Measurements from ENCODE around the gene C1R. TPM values are rescaled to one million over a fixed set of nuclear protein-coding genes. Genes with fewer than 3 reads are reported as not detected.

The C1R gene
- total and polyA plus RNA-seq, 10 donors: 91.8 to 421 (median 282) TPM

DNA sequence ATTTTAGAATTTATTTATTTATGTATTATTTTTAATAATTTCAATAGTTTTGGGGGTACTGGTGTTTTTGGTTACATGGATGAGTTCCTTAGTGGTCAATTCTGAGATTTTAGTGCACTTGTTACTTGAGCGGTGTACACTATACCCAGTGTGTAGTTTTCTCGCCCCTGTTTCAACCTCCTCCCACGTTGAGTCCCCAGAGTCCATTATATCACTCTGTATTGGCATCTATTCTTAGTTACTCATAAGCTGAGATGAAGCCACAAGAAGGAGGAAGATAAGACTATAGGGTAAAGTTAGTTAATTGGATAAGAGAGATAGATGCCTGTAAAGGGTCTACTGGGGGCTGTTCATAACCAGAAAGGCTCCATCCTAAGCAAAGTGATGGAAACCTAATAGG is 27.7 kb downstream of the C1R start:
- WGBS, 5 donors: 63 to 79% (median 77%) methylated on average over 3 of the region's 3 CpGs
- Histone ChIP-seq H3K4me3 (no peak overlapping the region), H3K27me3 (replicated peaks in 1 of 7) (peaks cover 0 to 5% (median 0%) of the 10 kb centered on the region in 7 donors), H3K27ac (no peak overlapping the region), H3K9me3 (no peaks in the 10 kb centered on the region), H3K36me3 (peaks cover 0 to 41% (median 0%) of the 10 kb centered on the region in 6 donors), H3K4me1 (peaks cover 0 to 23% (median 7%) of the 10 kb centered on the region in 6 donors)
- TF ChIP-seq POLR2AphosphoS5 (IDR thresholded peaks at IDR 0.05) (no peak), POLR2A (IDR thresholded peaks at IDR 0.05) (no peak)
- TF ChIP-seq, protein P1, sequence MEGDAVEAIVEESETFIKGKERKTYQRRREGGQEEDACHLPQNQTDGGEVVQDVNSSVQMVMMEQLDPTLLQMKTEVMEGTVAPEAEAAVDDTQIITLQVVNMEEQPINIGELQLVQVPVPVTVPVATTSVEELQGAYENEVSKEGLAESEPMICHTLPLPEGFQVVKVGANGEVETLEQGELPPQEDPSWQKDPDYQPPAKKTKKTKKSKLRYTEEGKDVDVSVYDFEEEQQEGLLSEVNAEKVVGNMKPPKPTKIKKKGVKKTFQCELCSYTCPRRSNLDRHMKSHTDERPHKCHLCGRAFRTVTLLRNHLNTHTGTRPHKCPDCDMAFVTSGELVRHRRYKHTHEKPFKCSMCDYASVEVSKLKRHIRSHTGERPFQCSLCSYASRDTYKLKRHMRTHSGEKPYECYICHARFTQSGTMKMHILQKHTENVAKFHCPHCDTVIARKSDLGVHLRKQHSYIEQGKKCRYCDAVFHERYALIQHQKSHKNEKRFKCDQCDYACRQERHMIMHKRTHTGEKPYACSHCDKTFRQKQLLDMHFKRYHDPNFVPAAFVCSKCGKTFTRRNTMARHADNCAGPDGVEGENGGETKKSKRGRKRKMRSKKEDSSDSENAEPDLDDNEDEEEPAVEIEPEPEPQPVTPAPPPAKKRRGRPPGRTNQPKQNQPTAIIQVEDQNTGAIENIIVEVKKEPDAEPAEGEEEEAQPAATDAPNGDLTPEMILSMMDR (IDR thresholded peaks at IDR 0.05 in 8 of 11, conservative IDR thresholded peaks at IDR 0.05 in 3 of 11): no peak
- intact Hi-C loops (cut with DNase I; ENCODE audit: low total_unique reads): no loop called here
- DNase-seq: no peak

DNA sequence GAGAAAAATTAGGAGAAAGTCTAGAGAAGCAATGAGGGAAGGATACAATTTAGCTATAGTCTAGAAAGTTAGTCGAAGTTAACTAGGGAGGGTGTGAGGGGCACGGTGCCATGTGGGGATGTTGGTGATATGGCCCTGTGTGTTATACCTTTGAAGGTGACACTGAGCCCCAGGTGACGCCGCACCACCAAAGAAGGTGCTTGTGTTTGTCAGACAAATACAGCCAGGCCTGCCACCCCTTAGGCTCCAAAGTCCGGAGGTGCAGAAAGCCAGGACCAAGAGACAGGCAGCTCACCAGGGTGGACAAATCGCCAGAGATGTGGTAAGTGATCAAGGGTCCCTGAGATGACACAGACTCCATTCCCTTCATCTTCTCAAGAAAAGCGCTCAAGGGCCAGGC is 30.6 kb downstream of the C1R start:
- intact Hi-C loops (cut with DNase I; ENCODE audit: low total_unique reads): no loop called here
- Histone ChIP-seq H3K36me3 (peaks cover 0 to 20% (median 0%) of the 10 kb centered on the region in 6 donors), H3K4me3 (peak overlapping the region in 7 of 8 donors; percentile 5 to 57 (median 24)), H3K27me3 (replicated peaks in 1 of 7) (peaks cover 0 to 5% (median 0%) of the 10 kb centered on the region in 7 donors), H3K9me3 (no peaks in the 10 kb centered on the region), H3K4me1 (peaks cover 0 to 24% (median 6%) of the 10 kb centered on the region in 6 donors), H3K27ac (peak overlapping the region in 7 of 8 donors; percentile 64 to 81 (median 75))
- TF ChIP-seq, protein P1 (IDR thresholded peaks at IDR 0.05 in 8 of 11, conservative IDR thresholded peaks at IDR 0.05 in 3 of 11): no peak
- no peak for TF ChIP-seq POLR2AphosphoS5 (IDR thresholded peaks at IDR 0.05)
- WGBS, 5 donors: 83 to 93% (median 88%) methylated on average over 7 of the region's 7 CpGs
- no peak for DNase-seq

DNA sequence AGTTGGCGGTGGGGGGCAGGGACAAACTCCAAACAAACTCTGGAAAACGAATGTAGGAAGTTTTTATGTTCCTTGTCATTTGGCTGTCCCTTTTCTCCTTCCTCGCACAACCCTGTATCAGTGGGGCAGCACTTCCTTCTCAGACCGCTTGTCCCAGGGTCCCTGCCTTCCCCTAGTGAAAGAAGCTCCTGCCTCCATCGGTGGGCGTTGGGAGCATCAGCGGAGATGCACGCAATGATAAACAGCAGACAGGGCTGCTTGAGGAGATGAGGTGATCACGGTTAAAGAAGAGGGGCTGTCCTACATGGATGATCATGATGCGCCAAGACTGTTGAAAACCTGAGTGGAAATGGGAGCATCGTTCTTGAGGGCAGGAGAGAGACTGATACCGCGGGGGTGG is 31.1 kb downstream of the C1R start:
- Histone ChIP-seq H3K4me3 (peak overlapping the region in 7 of 8 donors; percentile 5 to 57 (median 24)), H3K36me3 (peaks cover 0 to 15% (median 0%) of the 10 kb centered on the region in 6 donors), H3K27ac (peak overlapping the region; percentile 35 to 81 (median 73)), H3K27me3 (replicated peaks in 1 of 7) (peaks cover 0 to 5% (median 0%) of the 10 kb centered on the region in 7 donors), H3K9me3 (no peaks in the 10 kb centered on the region), H3K4me1 (peaks cover 0 to 24% (median 6%) of the 10 kb centered on the region in 6 donors)
- intact Hi-C loops (cut with DNase I; ENCODE audit: low total_unique reads): no loop called here
- 61 to 83% (median 74%) methylated on average over 13 of the region's 13 CpGs for WGBS, 5 donors
- no peak for DNase-seq
- TF ChIP-seq POLR2AphosphoS5 (IDR thresholded peaks at IDR 0.05): no peak
- TF ChIP-seq POLR2A (IDR thresholded peaks at IDR 0.05): no peak
- TF ChIP-seq, protein P1 (IDR thresholded peaks at IDR 0.05 in 8 of 11, conservative IDR thresholded peaks at IDR 0.05 in 3 of 11): no peak

DNA sequence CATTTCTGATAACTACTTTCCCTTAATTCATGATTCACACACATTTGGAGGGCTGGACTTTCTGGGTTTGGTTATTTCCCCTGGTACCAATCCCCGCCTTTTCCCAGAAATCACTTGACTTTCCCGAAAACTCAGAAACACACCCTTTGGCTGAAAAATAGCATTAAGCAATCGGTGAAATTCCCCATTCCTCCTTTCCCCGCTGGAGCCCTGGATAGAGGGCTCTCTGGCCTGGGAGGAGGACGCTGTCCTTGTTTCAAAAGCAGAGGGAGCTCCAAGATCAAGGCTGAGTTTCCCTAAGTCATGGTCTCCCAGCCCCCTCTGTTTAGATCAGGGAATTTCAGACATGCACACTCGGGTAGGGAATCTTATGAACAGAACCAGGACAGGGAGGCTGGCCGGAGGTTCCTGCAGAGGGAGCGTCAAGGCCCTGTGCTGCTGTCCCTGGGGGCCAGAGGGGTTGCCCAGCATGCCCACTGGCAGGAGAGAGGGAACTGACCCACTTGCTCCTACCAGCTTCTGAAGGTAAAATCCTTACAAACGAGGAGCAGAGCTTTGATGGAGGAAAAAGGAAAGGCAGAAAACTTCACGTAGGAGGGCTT is 31.8 kb downstream of the C1R start, which contains the start of gene C1S:
Gene C1S (plus strand): TSS at position 366 of the 602 bp plus-strand sequence. CDS start 1,195 bp downstream, outside the sequence.
- H3K27ac ChIP-seq: peak within 1 kb of the TSS; percentile 35 to 81 (median 73)
- no peaks in the 10 kb centered on the region for H3K9me3 ChIP-seq
- WGBS, 5 donors: 40 to 68% (median 56%) methylated on average over 9 to 10 of the region's 10 CpGs
- H3K27me3 ChIP-seq (replicated peaks in 1 of 7): peaks cover 0 to 5% (median 0%) of the 10 kb centered on the region in 7 donors
- H3K4me1 ChIP-seq: peaks cover 0 to 24% (median 6%) of the 10 kb centered on the region in 6 donors
- DNase-seq: no peak
- intact Hi-C loops (cut with DNase I; ENCODE audit: low total_unique reads): no loop called here
- peak within 1 kb of the TSS in 7 of 8 donors; percentile 5 to 57 (median 24) for H3K4me3 ChIP-seq
- TF ChIP-seq, protein P1 (IDR thresholded peaks at IDR 0.05 in 8 of 11, conservative IDR thresholded peaks at IDR 0.05 in 3 of 11): peak in 10 of 11 experiments; percentile 39 to 81 (median 60)
- peak; percentile 72 to 80 (median 73) for TF ChIP-seq POLR2AphosphoS5 (IDR thresholded peaks at IDR 0.05)
- TF ChIP-seq POLR2A (IDR thresholded peaks at IDR 0.05): no peak
- peaks cover 0 to 8% (median 0%) of the 10 kb centered on the region in 6 donors for H3K36me3 ChIP-seq
